Fibroblast of the conjunctiva (primary cell): Measurements from ENCODE around the gene ATP5MG.

Source experiments
- DNase-seq: peaks from one replicate; pipeline ENCODE4 v3.0.0-alpha.2; 2010; ENCODE audit warnings: low read depth

ATP5MG gene

DNA sequence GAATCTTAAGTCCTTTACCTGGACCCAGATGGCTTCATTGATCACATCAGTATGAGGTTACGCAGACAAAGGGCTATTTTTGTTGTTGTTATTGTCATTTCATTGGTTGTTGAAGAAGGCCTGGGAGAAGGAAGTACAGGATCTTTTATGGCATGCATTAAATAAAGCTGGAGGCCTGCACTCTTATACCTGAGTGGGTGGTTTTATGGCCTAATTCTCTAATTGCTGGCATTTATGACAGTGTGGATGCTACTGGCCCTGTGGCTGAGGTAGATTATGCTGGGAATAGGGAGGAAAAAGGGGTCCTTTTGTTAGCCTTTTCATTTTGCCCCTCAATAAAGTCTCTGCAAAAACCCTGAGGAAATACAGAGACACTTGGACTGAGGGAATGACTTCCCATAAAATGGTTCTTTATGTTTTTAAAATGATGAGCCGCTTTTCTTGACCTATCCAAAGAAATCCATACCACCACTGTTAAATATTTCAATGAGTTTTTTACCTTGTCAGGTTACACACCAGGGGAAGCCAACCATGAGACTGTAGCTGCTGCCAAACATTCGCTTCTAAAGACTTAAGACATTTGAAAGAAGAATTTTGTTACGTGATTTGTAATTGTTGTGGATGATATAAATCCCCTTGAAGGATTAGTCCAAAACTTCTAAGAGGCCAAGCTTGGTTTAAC, 41.6 kb downstream of the ATP5MG start:
- DNase-seq, result no peak

- no peak for DNase-seq
These were observed 42.3 kb downstream of the ATP5MG start for GRCh38 chr11:118443590-118444218.

DNA sequence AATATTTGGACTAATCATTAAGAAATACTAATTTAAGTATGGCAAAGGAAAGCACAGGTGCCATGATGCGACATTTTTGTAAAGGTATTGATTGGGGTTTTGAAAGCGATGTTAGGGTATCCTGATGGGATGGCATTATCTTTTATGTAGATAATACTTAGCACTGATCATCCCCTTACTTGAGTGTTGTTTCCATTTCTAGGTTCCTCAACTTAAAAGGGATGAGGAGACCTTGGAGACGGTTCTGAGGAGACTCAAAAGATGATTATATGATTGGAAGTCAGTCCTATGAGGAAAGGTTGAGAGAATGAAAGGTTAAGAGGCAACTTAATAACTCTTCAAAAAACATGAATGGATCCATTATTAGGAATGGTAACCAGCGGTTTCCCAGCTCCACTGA, 46.0 kb downstream of the ATP5MG start:
- no peak for DNase-seq

DNA sequence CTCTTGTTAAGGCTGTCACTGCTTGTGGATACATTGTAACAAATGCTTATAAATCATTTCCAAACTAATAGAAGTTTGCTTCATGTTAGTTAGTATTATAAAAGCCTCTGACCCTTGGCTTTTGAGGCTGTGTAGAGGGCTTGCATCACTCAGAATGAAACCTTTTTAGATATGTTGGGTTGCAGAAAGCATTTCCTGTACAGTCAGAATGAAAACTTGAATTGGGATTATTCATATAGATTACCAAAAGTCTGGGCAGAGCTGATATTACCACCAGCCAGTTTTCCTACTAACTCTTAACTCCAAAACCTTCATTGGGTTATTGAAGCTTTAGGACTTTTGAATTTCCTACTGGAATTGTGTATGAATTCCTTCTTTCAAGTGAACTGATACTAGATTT, 46.9 kb downstream of the ATP5MG start:
- DNase-seq, result no peak

- no peak for DNase-seq
These were observed 48.0 kb downstream of the ATP5MG start for GRCh38 chr11:118449316-118449918.

GRCh38 chr11:118450451-118450850, 49.0 kb downstream of the ATP5MG start:
- DNase-seq, result no peak
